OCI-LY3 (cell line): ENCODE measurements around the gene TLCD1.
A peak's percentile ranks its signal among the peaks of the same experiment; 100 is the strongest.

Source experiments
- H2AFZ ChIP-seq: fragments of 200-600, 300-600 bp; shearing (Covaris generic); 2 replicates; pipeline ENCODE4 v1.6.0; 2014; ENCODE audit warnings: antibody characterized with exemption, low read depth, low read length
- H3K27ac ChIP-seq: fragments of 200-600, 300-600 bp; sonication (generic); 2 replicates; pipeline ENCODE4 v1.5.1; 2014; ENCODE audit warnings: mild to moderate bottlenecking, low read length, moderate library complexity, mixed read lengths
- H3K27me3 ChIP-seq: fragments of 200-600, 300-600 bp; sonication (generic); 2 replicates; pipeline ENCODE4 v1.6.1; 2014; ENCODE audit warnings: low read depth, low read length, mixed read lengths
- H3K36me3 ChIP-seq: fragments of 200-600, 300-600 bp; sonication (generic); replicated peaks from 2 replicates; pipeline ENCODE3; 2014; ENCODE audit warnings: low read depth, low read length, mixed read lengths
- H3K4me1 ChIP-seq: fragments of 300-600, 200-600 bp; sonication (generic); 2 replicates; pipeline ENCODE4 v1.6.1; 2014; ENCODE audit warnings: low read length, mixed read lengths
- H3K4me2 ChIP-seq: fragments of 200-600, 300-600 bp; sonication (generic); 2 replicates; pipeline ENCODE4 v1.6.1; 2014; ENCODE audit warnings: low read length, mixed read lengths
- H3K4me3 ChIP-seq: fragments of 300-600, 200-600 bp; sonication (generic); 2 replicates; pipeline ENCODE4 v1.5.1; 2014; ENCODE audit warnings: antibody characterized with exemption, mild to moderate bottlenecking, low read length, moderate library complexity
- H3K79me2 ChIP-seq: fragments of 300-600, 200-600 bp; shearing (Covaris generic); 2 replicates; pipeline ENCODE4 v1.6.1; 2014; ENCODE audit warnings: mild to moderate bottlenecking, low read length, mixed read lengths
- H3K9ac ChIP-seq: fragments of 300-600, 200-600 bp; shearing (Covaris generic); 2 replicates; pipeline ENCODE4 v1.6.0; 2014; ENCODE audit warnings: mild to moderate bottlenecking, low read length, moderate library complexity
- H3K9me3 ChIP-seq: fragments of 200-600, 300-600 bp; shearing (Covaris generic); 2 replicates; pipeline ENCODE4 v1.6.1; 2014; ENCODE audit warnings: low read length, mixed read lengths; ENCODE audit not compliant: insufficient read depth
- H4K20me1 ChIP-seq: fragments of 200-600, 300-600 bp; sonication (generic); 2 replicates; pipeline ENCODE4 v1.6.1; 2016; ENCODE audit warnings: low read length, mixed read lengths; ENCODE audit not compliant: insufficient read depth
- CTCF ChIP-seq: fragments of 200-600, 300-600 bp; sonication (generic); IDR thresholded peaks from 2 replicates; pipeline ENCODE4 v1.5.1; 2014; ENCODE audit warnings: antibody characterized with exemption, low read length, low read depth
- EZH2phosphoT487 ChIP-seq: fragments of 200-600 bp; shearing (Covaris generic); IDR thresholded peaks from 2 replicates; pipeline ENCODE4 v1.6.1; 2018; ENCODE audit warnings: antibody characterized with exemption, mixed run types, low read depth

The TLCD1 gene

DNA sequence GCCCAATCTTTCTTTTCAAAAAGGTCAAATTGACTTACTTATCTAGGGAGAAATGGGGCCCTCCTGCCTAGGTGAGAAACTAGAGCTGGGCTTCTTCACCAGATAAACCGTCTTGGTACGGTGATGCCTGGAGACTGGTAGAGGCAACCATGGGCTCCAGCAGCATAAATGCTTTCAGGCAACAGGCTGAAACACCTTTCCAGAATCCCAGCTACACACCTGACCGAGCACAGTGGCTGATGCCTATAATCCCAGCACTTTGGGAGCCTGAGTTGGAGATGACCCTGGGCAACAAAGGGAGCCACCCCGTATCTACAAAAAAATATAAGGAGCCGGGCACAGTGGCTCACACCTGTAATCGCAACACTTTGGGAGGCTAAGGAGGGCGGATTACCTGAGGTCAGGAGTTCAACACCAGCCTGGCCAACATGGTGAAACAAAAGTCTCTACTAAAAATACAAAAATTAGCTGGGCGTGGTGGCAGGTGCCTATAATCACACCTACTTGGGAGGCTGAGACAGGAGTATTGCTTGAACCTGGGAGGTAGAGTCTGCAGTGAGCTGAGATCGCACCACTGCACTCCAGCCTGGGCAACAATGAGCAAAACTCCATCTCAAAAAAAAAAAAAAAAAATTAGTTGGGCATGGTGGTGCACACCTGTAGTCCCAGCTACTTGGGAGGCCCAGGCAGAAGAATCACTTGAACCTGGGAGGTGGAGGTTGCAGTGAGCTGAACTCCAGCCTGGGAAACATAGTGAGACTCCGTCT, 25.8 kb upstream of the TLCD1 start:
- no peaks in the 10 kb centered on the region for H3K9me3 ChIP-seq
- H2AFZ ChIP-seq: no peak overlapping the region
- H3K9ac ChIP-seq: no peak overlapping the region
- H3K4me2 ChIP-seq: no peak overlapping the region
- peaks cover 50% of the 10 kb centered on the region for H3K79me2 ChIP-seq
- H4K20me1 ChIP-seq: peaks cover 51% of the 10 kb centered on the region
- H3K27ac ChIP-seq: peak overlapping the region; percentile 32; the same call in 1 of the 2 replicates
- no peaks in the 10 kb centered on the region for H3K27me3 ChIP-seq
- H3K36me3 ChIP-seq: peaks cover 52% of the 10 kb centered on the region
- H3K4me1 ChIP-seq: peaks cover 51% of the 10 kb centered on the region
- no peak overlapping the region for H3K4me3 ChIP-seq
- TF ChIP-seq EZH2phosphoT487 (no peak), CTCF (no peak)

DNA sequence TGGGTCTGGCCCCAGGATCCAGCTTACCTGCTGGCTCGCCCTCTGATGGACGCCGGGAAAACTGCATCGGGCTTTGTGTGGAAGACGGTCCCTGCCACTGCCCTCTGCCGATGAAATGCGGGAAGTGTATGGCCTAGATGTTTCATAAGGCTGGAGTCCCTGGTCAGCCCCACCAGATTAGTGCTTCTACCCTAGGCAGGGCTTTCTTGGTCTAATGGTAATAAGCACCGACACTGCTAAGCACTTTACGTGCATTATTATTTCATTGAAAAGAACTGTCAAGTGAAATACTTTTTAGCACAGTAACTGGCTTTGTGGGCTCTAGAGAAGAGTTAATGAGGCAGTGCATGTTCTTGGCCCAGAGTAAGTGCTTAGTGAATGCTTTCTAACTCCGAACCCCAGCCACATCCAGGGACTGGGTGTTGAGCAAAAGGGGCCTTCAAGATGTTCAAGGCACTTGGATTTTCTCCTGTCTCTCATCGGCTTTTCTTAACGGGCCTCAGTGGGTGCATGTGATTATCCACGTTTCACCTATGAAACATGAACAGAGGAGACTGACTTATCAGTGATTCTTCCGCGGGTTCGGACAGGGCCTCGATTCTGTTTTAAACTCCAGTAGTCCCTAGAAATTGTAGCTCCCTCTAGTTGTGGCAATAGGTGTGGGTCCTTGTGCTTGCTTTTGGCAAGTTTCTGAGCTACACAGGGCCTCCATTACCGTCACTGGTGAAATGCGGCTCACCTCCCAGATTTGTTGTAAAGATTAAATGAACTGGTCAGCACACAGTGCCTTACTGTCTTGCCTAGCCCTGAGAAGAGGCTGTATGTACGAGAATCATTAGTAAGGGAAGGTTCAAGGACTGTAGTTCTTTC, 24.4 kb upstream of the TLCD1 start:
- H4K20me1 ChIP-seq: peaks cover 65% of the 10 kb centered on the region

GRCh38 chr17:28749516-28750177, 23.6 kb upstream of the TLCD1 start:
- peaks cover 73% of the 10 kb centered on the region for H3K36me3 ChIP-seq
- peaks cover 72% of the 10 kb centered on the region for H3K79me2 ChIP-seq
- no peak overlapping the region for H2AFZ ChIP-seq

More for the DNA sequence above, 24.4 kb upstream of the TLCD1 start:
- Histone ChIP-seq H3K4me2 (0 out of 2 replicates have a peak overlapping the region, but pooled peaks have one; percentile 100), H3K9me3 (no peaks in the 10 kb centered on the region), H3K79me2 (peaks cover 64% of the 10 kb centered on the region), H3K27ac (peak overlapping the region; percentile 94), H3K36me3 (peaks cover 65% of the 10 kb centered on the region), H3K27me3 (no peaks in the 10 kb centered on the region), H3K9ac (peak overlapping the region; percentile 24; the same call in 1 of the 2 replicates), H2AFZ (no peak overlapping the region), H3K4me1 (peaks cover 64% of the 10 kb centered on the region), H3K4me3 (no peak overlapping the region)
- TF ChIP-seq CTCF: peak; percentile 95
- TF ChIP-seq EZH2phosphoT487: no peak

More at GRCh38 chr17:28749516-28750177, 23.6 kb upstream of the TLCD1 start:
- Histone ChIP-seq H4K20me1 (peaks cover 72% of the 10 kb centered on the region), H3K27ac (peak overlapping the region; percentile 94), H3K27me3 (no peaks in the 10 kb centered on the region), H3K9me3 (no peaks in the 10 kb centered on the region), H3K4me3 (peak overlapping the region; percentile 21; the same call in 1 of the 2 replicates), H3K4me1 (peaks cover 64% of the 10 kb centered on the region), H3K4me2 (peak overlapping the region; percentile 100), H3K9ac (peak overlapping the region; percentile 34; the same call in 1 of the 2 replicates)
- no peak for TF ChIP-seq CTCF
- no peak for TF ChIP-seq EZH2phosphoT487
